CD4-positive, alpha-beta T cell treated with Interleukin-4 for 1 hour (primary cell): Measurements from ENCODE around the gene ACYP2.
"Not testable (repeated sequence)": the region's sequence is repeated elsewhere in the genome, so short reads cannot be mapped to it uniquely, and the experiment has no call there.

ENCODE experiments used
- DNase-seq, 2 donors: peaks; one replicate each; pipeline ENCODE4 v3.0.0-alpha.2; 2020 to 2022

Gene ACYP2

GRCh38 chr2:54099829-54100585 is 15.4 kb upstream of the ACYP2 start:
- DNase-seq = peak in 1 of 2 donors; percentile 72

DNA sequence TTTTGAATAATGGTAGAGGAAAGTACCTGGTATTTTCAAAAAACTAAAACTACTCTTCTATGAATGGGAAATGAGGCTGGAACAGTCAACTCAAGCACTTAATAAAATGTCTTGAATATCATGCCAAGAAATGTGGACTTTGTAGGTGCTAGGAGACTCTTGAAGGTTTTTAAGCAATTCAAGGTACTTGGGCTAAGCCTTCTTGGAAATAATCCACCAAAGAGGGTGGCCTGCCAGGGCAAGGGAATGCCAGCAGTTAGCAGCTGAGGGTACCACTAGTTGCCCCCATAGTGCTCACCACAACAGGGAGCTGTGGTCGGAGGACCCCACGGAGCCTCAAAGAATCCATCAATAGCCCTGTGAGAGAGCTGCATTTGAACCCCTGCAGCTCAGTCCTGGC is 14.6 kb upstream of the ACYP2 start:
- DNase-seq = no peak

GRCh38 chr2:54103454-54104314 is 11.7 kb upstream of the ACYP2 start:
- peak; percentile 46 to 52 for DNase-seq

GRCh38 chr2:54106631-54107454 is 8.6 kb upstream of the ACYP2 start:
- DNase-seq = peak; percentile 59 to 65

- DNase-seq = no peak
These were observed 8.0 kb upstream of the ACYP2 start for GRCh38 chr2:54107455-54107764.

- DNase-seq = no peak
These were observed 7.4 kb upstream of the ACYP2 start for GRCh38 chr2:54107903-54108615.

DNA sequence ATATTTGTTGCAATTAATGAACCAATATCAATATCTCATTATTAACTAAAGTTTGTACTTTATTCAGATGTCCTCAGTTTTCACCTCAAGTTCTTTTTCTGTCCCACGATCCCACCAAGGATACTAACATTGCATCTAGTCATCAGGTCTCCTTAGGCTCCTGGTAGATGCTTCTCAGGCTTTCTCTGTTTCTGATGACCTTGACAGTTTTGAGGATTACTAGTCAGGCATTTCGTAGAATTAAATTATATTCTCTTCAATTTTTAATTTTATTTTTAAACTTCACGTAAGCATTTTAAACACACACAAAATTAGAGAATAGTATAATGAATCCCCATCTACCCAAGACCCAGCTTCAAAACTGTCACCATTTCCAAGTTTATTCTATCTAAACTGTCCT is 5.6 kb upstream of the ACYP2 start:
- no peak for DNase-seq

DNA sequence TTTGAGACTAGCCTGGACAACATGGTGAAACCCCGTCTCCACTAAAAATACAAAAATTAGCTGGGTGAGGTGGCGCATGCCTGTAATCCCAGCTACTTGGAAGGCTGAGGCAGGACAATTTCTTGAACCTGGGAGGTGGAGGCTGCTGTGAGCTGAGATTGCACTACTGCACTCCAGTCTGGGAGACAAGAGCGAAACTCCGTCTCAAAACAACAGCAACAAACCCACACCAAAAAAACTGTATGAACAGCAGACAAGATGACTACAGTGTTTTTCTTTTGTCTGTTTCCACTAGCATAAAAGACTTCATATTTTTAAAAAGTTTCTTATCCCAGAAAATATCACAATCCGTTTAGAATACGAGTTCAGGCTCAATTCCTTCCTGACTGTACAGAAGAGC is 936 bp upstream of the ACYP2 start:
- DNase-seq = not testable (repeated sequence)

DNA sequence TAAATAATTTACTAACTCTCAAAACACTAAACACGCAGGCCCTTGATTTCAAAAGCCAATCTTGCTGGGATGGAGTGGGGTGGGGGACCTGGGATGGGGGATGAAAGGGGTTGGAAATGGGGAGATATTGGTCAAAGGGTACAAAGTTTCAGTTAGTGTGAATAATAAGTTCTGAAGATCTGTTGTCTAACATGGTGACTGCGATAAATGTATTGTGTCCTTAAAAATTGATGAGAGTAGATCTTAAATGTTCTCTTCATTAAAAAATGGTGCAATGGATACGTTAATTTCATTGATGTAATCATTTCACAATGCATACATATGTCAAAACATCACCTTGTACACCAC is 505 bp upstream of the ACYP2 start:
- DNase-seq = no peak

DNA sequence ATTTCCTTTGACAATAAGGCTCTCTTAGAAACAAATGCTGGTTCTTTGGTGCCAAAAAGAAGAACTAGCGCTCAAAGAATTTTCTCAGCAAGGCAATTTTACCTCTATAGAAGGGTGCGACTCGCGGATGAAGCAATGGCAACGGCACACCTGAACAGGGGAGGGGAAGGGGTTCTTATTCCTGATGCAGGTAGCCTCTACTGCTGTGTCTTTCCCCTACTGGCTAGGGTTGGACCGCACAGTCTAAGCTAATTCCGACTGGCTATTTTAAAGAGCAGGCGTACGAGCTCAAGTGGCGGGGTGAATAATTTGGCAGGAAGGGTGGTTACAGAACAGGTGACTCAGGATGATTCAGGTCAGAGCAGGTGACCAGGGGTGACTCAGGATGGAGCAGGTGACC is 1.2 kb downstream of the ACYP2 start:
- not testable (repeated sequence) for DNase-seq

DNA sequence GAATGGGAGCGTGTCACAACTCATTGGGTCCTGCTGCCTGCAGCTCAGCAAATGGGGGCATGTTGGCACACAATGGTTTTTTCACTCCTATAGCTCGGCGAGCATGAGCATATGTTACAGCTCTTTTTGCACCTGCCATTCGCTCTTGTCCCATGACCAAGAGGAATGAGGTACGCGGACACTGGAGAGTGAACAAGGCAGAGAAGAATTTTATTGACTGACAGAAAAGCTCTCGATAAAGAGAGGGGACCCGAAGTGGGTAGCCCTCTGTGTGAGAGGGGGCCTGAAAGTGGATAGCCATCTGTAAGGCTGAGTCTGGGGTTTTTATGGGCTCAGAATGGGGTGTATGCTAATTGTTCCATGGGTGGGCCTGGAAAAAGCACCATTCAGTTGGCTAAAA is 5.5 kb downstream of the ACYP2 start:
- no peak for DNase-seq

DNA sequence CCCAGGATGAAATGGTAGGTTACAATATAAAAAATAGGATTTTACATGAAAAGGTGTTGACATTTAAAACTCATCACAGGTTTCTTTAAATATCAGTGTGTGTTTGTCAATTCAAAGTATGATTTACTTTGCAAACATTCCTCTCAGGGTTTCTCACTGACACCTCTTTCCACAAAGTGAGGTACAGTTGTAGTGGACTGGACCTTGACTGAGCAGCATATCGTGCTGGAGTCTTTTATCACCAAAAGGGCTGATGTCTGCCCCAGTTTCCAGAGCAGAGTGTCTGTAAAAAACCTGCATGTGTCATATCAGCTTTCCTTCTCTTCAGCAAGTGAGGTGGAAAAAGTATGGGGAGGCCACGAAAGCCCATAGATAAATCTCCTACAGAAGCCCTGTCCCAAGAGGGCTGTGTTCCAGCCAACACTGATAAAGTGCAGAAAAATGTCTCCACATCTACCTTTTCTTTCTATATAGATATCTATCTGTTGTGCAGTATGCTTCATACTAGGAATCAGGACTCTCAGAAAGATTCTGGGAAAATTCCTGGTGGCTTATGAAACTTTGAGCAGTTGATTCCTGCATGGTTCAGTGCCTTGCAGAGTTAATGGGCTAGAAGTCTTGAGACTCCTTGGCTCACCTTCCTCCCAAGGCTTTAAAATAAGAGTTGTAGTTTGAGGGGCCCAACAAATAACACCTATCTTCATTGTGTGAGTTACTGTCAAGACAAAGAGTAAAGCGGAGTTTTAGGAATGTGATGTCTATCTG is 6.9 kb downstream of the ACYP2 start:
- DNase-seq = no peak

- DNase-seq = no peak
These were observed 7.5 kb downstream of the ACYP2 start for GRCh38 chr2:54122939-54123338.

GRCh38 chr2:54127174-54127573 is 11.8 kb downstream of the ACYP2 start:
- DNase-seq = not testable (repeated sequence)

DNA sequence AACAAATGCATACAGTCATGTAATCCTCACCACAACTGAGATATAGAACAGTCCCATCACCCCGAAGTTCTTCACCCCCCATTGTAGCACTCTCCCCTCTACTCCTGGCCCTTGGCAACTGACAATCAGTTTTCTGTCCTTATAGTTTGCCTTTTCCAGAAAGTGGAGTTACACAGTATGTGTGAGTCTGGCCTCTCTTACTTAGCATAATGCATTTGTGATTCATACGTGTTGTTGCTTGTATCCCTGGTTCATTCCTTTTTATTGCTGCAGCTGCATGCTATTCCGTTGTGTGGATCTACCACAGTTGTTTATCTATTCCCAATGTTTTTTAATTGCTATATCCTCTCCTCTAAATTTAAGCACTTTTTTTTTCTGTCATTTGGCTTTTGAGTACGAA is 17.6 kb downstream of the ACYP2 start:
- DNase-seq = no peak

DNA sequence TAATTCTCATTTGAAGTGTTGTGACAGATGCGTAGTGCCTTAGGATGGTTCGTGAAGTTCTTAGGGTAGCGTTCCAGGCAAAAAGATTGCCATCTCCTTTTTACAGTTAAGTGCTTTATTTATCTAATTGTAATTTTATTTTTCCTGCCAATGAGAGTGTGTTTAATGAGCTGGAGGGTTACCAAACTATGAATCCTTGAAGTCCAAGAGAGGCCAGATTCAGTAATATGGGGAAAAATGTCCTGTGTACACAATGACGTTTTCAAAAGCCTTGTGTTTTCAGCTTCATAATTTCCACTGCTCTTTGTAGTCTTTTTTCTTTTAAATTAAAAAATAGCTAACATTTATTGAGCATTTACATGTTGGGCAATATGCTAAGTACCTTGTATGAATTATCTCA is 23.8 kb downstream of the ACYP2 start:
- DNase-seq = no peak

- DNase-seq = no peak
These were observed 28.4 kb downstream of the ACYP2 start for GRCh38 chr2:54143780-54144179.

DNA sequence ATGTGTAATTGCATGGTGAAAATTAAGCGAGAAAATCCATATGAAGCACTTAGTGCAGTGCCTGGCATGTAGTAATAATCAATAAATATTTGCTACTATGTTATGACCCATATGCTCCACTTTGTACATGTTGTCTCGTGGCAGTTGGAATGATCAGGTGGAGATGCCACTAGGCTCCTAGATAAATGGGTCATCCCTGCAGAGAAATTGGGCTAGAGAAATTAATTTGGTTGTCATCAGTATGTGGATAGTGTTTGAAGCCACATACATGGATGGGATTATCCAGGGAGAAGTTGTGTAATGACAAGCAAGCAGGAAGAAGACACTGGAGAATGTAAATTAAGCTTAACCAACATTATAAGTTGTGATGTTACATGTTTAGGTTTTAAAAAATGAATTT is 33.0 kb downstream of the ACYP2 start:
- DNase-seq = no peak

DNA sequence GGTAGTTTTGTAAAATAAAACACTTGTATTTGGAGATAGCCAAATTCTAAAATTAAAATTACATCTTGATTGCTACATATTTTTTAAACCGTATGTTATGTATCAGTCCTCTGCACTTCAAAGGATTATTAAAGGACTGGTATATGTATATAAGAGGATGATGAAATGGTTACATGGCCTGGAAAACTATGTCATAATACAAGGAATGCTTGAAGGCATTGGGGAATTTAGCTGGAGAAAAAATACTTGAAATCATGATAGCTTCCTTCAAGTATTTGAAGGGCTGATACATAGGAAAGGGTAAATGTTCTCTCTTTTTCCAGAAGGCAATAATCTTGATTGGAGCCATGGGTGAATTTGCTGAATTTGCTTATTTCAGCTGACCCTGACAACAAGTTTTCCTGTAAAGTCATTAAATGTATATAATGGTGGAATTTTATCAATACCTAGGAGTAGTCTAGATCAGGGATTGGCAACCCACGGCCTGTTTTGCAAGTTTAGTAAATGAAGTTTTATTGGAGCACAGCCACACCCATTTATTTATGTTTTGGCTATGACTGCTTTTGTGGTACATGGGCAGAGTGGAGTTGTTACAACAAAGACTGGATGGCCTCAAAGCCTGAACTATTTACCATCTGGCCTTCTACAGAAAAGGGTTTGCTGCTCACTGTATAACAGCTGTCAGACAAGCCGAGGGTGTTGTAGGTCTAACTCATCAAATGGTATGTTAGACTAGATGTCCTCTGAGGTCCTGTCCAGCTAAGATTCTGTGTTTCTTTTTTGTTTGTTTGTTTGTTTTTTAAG is 34.4 kb downstream of the ACYP2 start:
- DNase-seq = no peak

DNA sequence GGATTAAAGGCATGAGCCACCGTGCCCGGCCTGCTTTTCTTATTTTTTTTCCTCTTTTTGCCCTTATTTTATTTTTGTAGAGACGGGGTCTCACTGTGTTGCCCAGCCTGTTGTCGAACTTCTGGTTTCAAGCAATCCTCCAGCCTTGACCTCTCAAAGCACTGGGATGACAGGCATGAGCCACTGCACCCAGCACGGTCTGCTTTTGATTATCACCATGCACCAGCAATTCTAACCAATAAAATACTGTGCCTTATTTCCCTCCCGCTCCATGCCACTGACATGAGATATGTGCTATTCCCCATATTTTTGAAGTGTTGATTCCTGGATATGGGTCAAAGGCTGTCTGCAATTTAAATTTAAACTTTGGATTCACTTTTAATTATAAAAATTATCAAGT is 42.9 kb downstream of the ACYP2 start:
- DNase-seq = no peak
